Prostate gland (tissue), 2 donors: ENCODE results near the gene TUNAR.

Experiments used
- POLR2A ChIP-seq: fragments of 450-650 bp; IDR thresholded peaks from one replicate; pipeline ENCODE4 v1.6.1; 2016; ENCODE audit warnings: antibody characterized with exemption, mild to moderate bottlenecking
- POLR2AphosphoS5 ChIP-seq: sonication (generic); formaldehyde crosslinking; IDR thresholded peaks from one replicate; pipeline ENCODE4 v1.6.1; 2017; ENCODE audit warnings: antibody characterized with exemption
- TF ChIP-seq, protein P1 (sequence below), 4 experiments: fragments of 200-600 bp in 2 of 4; fragments of 450-650 bp in 2 of 4; sonication (generic) in 2 of 4; IDR thresholded peaks; 1 replicate in 3 of 4; 2 replicates in 1 of 4; pipeline ENCODE4 v1.5.1; 2016 to 2019; ENCODE audit warnings: antibody characterized with exemption in 4 of 4, mild to moderate bottlenecking in 2 of 4, moderate library complexity in 2 of 4

DNA sequence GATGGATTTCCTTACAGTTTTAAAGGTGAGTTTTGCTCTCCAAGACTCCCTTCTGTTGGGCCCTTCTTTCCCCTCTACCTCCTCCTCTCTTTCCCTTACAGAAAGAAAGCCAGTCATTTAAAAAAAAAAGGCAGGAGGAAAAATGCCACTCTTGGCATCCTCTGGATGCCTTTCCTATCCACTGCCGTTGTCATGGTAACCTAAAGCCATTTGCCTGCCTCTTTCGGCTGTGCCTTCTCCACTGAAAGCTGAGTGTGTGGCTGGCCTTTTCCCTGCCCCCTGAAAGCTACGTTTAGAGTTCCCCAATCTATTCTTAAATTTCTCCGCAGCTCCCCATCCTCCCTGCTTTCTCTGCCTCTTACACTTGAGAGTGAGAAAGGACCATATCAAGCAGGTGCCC is 67.1 kb downstream of the TUNAR start:
- no peak for TF ChIP-seq POLR2A
- TF ChIP-seq, protein P1, sequence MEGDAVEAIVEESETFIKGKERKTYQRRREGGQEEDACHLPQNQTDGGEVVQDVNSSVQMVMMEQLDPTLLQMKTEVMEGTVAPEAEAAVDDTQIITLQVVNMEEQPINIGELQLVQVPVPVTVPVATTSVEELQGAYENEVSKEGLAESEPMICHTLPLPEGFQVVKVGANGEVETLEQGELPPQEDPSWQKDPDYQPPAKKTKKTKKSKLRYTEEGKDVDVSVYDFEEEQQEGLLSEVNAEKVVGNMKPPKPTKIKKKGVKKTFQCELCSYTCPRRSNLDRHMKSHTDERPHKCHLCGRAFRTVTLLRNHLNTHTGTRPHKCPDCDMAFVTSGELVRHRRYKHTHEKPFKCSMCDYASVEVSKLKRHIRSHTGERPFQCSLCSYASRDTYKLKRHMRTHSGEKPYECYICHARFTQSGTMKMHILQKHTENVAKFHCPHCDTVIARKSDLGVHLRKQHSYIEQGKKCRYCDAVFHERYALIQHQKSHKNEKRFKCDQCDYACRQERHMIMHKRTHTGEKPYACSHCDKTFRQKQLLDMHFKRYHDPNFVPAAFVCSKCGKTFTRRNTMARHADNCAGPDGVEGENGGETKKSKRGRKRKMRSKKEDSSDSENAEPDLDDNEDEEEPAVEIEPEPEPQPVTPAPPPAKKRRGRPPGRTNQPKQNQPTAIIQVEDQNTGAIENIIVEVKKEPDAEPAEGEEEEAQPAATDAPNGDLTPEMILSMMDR (IDR thresholded peaks at IDR 0.05) = no peak
- no peak for TF ChIP-seq POLR2AphosphoS5
